ENCODE results near the gene ADRA2C.

ADRA2C gene

GRCh38 chr4:3768842-3769641 lies 2.9 kb downstream of the ADRA2C start:
- H3K27me3 ChIP-seq (ENCODE audit: insufficient read depth, insufficient read length): peaks cover 18% of the 10 kb centered on the region
- H3K4me3 ChIP-seq (ENCODE audit: insufficient read length, low read depth): no peak overlapping the region
- peaks cover 4% of the 10 kb centered on the region for H3K36me3 ChIP-seq (ENCODE audit: insufficient read depth, insufficient read length, low read length)
- DNase-seq (ENCODE audit: low read depth, low spot score): no peak
- peak overlapping the region; percentile 34 for H3K9ac ChIP-seq (ENCODE audit: insufficient read length, low read depth)
- H3K9me3 ChIP-seq (ENCODE audit: insufficient read depth, low read length): peaks cover 4% of the 10 kb centered on the region; the same call in 1 of the 2 replicates
- peaks cover 46% of the 10 kb centered on the region for H3K4me1 ChIP-seq (ENCODE audit: insufficient read depth, insufficient read length)
- no peak for TF ChIP-seq YY1 (IDR thresholded peaks at IDR 0.05; ENCODE audit: insufficient read depth, insufficient read length)
- TF ChIP-seq ZNF274 (IDR thresholded peaks at IDR 0.05; ENCODE audit: low read depth, low read length): no peak
- no peak for TF ChIP-seq SUZ12 (IDR thresholded peaks at IDR 0.05; ENCODE audit: extremely low read depth, insufficient read depth, insufficient read length)

GRCh38 chr4:3769642-3770184 lies 3.5 kb downstream of the ADRA2C start:
- Histone ChIP-seq H3K27me3 (ENCODE audit: insufficient read depth, insufficient read length) (peaks cover 11% of the 10 kb centered on the region), H3K9me3 (ENCODE audit: insufficient read depth, low read length) (peaks cover 4% of the 10 kb centered on the region; the same call in 1 of the 2 replicates), H3K36me3 (ENCODE audit: insufficient read depth, insufficient read length, low read length) (peaks cover 4% of the 10 kb centered on the region), H3K4me1 (ENCODE audit: insufficient read depth, insufficient read length) (peaks cover 40% of the 10 kb centered on the region), H3K9ac (ENCODE audit: insufficient read length, low read depth) (no peak overlapping the region), H3K4me3 (ENCODE audit: insufficient read length, low read depth) (no peak overlapping the region)
- DNase-seq (ENCODE audit: low read depth, low spot score): no peak
- TF ChIP-seq YY1 (IDR thresholded peaks at IDR 0.05; ENCODE audit: insufficient read depth, insufficient read length): no peak
- no peak for TF ChIP-seq SUZ12 (IDR thresholded peaks at IDR 0.05; ENCODE audit: extremely low read depth, insufficient read depth, insufficient read length)
- TF ChIP-seq ZNF274 (IDR thresholded peaks at IDR 0.05; ENCODE audit: low read depth, low read length): no peak

GRCh38 chr4:3770323-3771163 lies 4.4 kb downstream of the ADRA2C start:
- Histone ChIP-seq H3K9ac (ENCODE audit: insufficient read length, low read depth) (peak overlapping the region; percentile 24), H3K4me3 (ENCODE audit: insufficient read length, low read depth) (no peak overlapping the region), H3K27me3 (ENCODE audit: insufficient read depth, insufficient read length) (peaks cover 5% of the 10 kb centered on the region), H3K9me3 (ENCODE audit: insufficient read depth, low read length) (peaks cover 4% of the 10 kb centered on the region; the same call in 1 of the 2 replicates), H3K4me1 (ENCODE audit: insufficient read depth, insufficient read length) (peaks cover 39% of the 10 kb centered on the region), H3K36me3 (ENCODE audit: insufficient read depth, insufficient read length, low read length) (peaks cover 4% of the 10 kb centered on the region)
- no peak for TF ChIP-seq YY1 (IDR thresholded peaks at IDR 0.05; ENCODE audit: insufficient read depth, insufficient read length)
- TF ChIP-seq SUZ12 (IDR thresholded peaks at IDR 0.05; ENCODE audit: extremely low read depth, insufficient read depth, insufficient read length): no peak
- TF ChIP-seq ZNF274 (IDR thresholded peaks at IDR 0.05; ENCODE audit: low read depth, low read length): no peak
- DNase-seq (ENCODE audit: low read depth, low spot score): no peak

DNA sequence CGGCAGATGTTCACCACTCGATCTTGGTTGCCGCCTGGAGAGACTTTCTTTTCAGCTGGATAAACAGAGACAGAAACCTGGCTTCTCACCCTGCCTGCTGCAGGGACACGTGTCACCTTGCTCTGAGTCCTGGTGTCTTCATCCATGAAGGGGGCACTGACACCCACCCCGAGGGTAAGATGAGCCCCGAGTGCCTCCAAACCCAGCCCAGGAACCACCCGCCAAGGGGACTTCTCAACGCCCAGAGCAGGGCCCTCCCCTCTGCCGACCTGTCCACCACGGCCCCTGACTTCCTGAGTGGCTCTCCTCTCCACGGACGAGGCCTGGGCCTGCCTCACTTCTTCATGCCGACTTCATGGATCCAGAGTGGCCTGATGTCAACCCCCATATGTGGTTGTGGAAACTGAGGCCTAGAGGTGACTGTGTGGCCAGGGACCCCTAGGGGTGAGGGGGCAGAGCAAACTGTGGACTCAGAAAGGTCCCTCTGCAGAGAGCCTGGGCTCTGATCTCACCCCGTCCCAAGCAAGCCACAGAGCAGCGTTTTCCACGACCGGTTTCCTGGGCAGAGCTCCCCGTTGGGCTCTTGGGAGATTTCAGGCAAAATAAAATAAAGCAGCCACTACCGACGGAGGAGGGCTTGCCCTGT lies 5.1 kb downstream of the ADRA2C start:
- no peak for TF ChIP-seq SUZ12 (IDR thresholded peaks at IDR 0.05; ENCODE audit: extremely low read depth, insufficient read depth, insufficient read length)
- Histone ChIP-seq H3K27me3 (ENCODE audit: insufficient read depth, insufficient read length) (peaks cover 5% of the 10 kb centered on the region), H3K9me3 (ENCODE audit: insufficient read depth, low read length) (peaks cover 4% of the 10 kb centered on the region; the same call in 1 of the 2 replicates), H3K4me3 (ENCODE audit: insufficient read length, low read depth) (no peak overlapping the region), H3K36me3 (ENCODE audit: insufficient read depth, insufficient read length, low read length) (peaks cover 4% of the 10 kb centered on the region), H3K9ac (ENCODE audit: insufficient read length, low read depth) (peak overlapping the region; percentile 24), H3K4me1 (ENCODE audit: insufficient read depth, insufficient read length) (peaks cover 39% of the 10 kb centered on the region)
- DNase-seq (ENCODE audit: low read depth, low spot score): no peak

- peaks cover 1% of the 10 kb centered on the region; the same call in 1 of the 2 replicates for H3K9me3 ChIP-seq (ENCODE audit: insufficient read depth, low read length)
- no peak overlapping the region for H3K9ac ChIP-seq (ENCODE audit: insufficient read length, low read depth)
- peaks cover 4% of the 10 kb centered on the region for H3K36me3 ChIP-seq (ENCODE audit: insufficient read depth, insufficient read length, low read length)
- TF ChIP-seq SUZ12 (IDR thresholded peaks at IDR 0.05; ENCODE audit: extremely low read depth, insufficient read depth, insufficient read length) (no peak), ZNF274 (IDR thresholded peaks at IDR 0.05; ENCODE audit: low read depth, low read length) (no peak)
- H3K4me1 ChIP-seq (ENCODE audit: insufficient read depth, insufficient read length): peaks cover 35% of the 10 kb centered on the region
- H3K4me3 ChIP-seq (ENCODE audit: insufficient read length, low read depth): no peak overlapping the region
- H3K27me3 ChIP-seq (ENCODE audit: insufficient read depth, insufficient read length): peaks cover 5% of the 10 kb centered on the region
- DNase-seq (ENCODE audit: low read depth, low spot score): no peak
Measured at GRCh38 chr4:3771939-3772495, 5.8 kb downstream of the ADRA2C start.

- Histone ChIP-seq H3K9ac (ENCODE audit: insufficient read length, low read depth) (no peak overlapping the region), H3K27me3 (ENCODE audit: insufficient read depth, insufficient read length) (peaks cover 4% of the 10 kb centered on the region), H3K36me3 (ENCODE audit: insufficient read depth, insufficient read length, low read length) (peaks cover 3% of the 10 kb centered on the region)
Measured at GRCh38 chr4:3772632-3773031, 6.4 kb downstream of the ADRA2C start.

More at GRCh38 chr4:3772632-3773031, 6.4 kb downstream of the ADRA2C start:
- Histone ChIP-seq H3K4me3 (ENCODE audit: insufficient read length, low read depth) (no peak overlapping the region), H3K4me1 (ENCODE audit: insufficient read depth, insufficient read length) (peaks cover 30% of the 10 kb centered on the region), H3K9me3 (ENCODE audit: insufficient read depth, low read length) (no peaks in the 10 kb centered on the region)
- DNase-seq (ENCODE audit: low read depth, low spot score): no peak
- no peak for TF ChIP-seq ZNF274 (IDR thresholded peaks at IDR 0.05; ENCODE audit: low read depth, low read length)
- TF ChIP-seq SUZ12 (IDR thresholded peaks at IDR 0.05; ENCODE audit: extremely low read depth, insufficient read depth, insufficient read length): no peak
- no peak for TF ChIP-seq YY1 (IDR thresholded peaks at IDR 0.05; ENCODE audit: insufficient read depth, insufficient read length)
